GM12878 (cell line): ENCODE results near the gene ZDHHC1. TPM values are rescaled to one million over a fixed set of nuclear protein-coding genes. Genes with fewer than 3 reads are reported as not detected.

Experiments used
- ATAC-seq: fragments of 200-7000 bp; cut with Tn5 transposase; 3 replicates; pipeline ENCODE4 v1.9.1; 2020; ENCODE audit warnings: mild to moderate bottlenecking, moderate library complexity
- BruUV-seq: library from RNA; stranded (reverse); fragments of 400-500 nt; replicated peaks from 2 replicates; lab custom pipeline; 2021; lab: Mats Ljungman, UMichigan
- CTCF ChIA-PET: fragments of 300-600 bp; sonication (Branson Sonifier 250); formaldehyde crosslinking; extraction: SDS; loops from one replicate; lab custom pipeline; 2021; ENCODE audit warnings: inconsistent platforms; lab: Yijun Ruan, JAX
- POLR2A ChIA-PET: fragments of 350-600 bp; formaldehyde crosslinking; extraction: SDS; loops from one replicate; lab custom pipeline; 2021; ENCODE audit warnings: inconsistent platforms; lab: Charles Lee
- RAD21 ChIA-PET: fragments of 300-600 bp; sonication (Branson Sonifier 250); formaldehyde crosslinking; loops from one replicate; lab custom pipeline; 2023; ENCODE audit warnings: antibody characterized with exemption; ENCODE audit not compliant: unreplicated experiment; lab: Charles Lee
- SMC1A ChIA-PET: fragments of 300-600 bp; sonication (Branson Sonifier 250); formaldehyde crosslinking; loops from one replicate; lab custom pipeline; 2023; ENCODE audit not compliant: unreplicated experiment, uncharacterized antibody; lab: Charles Lee
- DNase-seq: peaks from one replicate; pipeline ENCODE4 v3.0.0-alpha.2; 2011; ENCODE audit warnings: low read depth, low spot score
- FAIRE-seq: peaks from 3 replicates; lab custom pipeline; 2011; peaks lifted over from hg19 to GRCh38; lab: Jason Lieb, UNC
- H2AFZ ChIP-seq: 2 replicates; pipeline ENCODE4 v1.6.0; 2011; ENCODE audit warnings: low read depth, low read length, control low read depth; ENCODE audit not compliant: control insufficient read depth
- H3K27ac ChIP-seq: 2 replicates; pipeline ENCODE4 v1.5.1; 2011; ENCODE audit warnings: control low read depth; ENCODE audit not compliant: control insufficient read depth, insufficient read depth
- H3K27me3 ChIP-seq, 2 experiments: replicated peaks in 1 of 2; 2 replicates each; pipeline versions ENCODE4 v1.6.0 to v1.6.1; 2011; ENCODE audit warnings: low read length in 1 of 2; ENCODE audit not compliant: control insufficient read depth in 2 of 2, insufficient read depth in 2 of 2
- H3K36me3 ChIP-seq, 2 experiments: 2 replicates each; pipeline ENCODE4 v1.5.1; 2011; ENCODE audit warnings: low read length in 1 of 2; ENCODE audit not compliant: control insufficient read depth in 2 of 2, insufficient read depth in 2 of 2
- H3K4me1 ChIP-seq: 2 replicates; pipeline ENCODE4 v1.6.1; 2011; ENCODE audit warnings: mild to moderate bottlenecking, low read length, moderate library complexity, mixed read lengths; ENCODE audit not compliant: control insufficient read depth, insufficient read depth
- H3K4me2 ChIP-seq: 2 replicates; pipeline ENCODE4 v1.6.0; 2011; ENCODE audit warnings: control low read depth; ENCODE audit not compliant: control insufficient read depth, insufficient read depth
- H3K4me3 ChIP-seq: fragments of 200-600 bp; sonication (generic); 2 replicates; pipeline ENCODE4 v1.5.1; 2016
- H3K79me2 ChIP-seq: 2 replicates; pipeline ENCODE4 v1.6.0; 2011; ENCODE audit warnings: low read length; ENCODE audit not compliant: control insufficient read depth, insufficient read depth
- H3K9ac ChIP-seq: 2 replicates; pipeline ENCODE4 v1.8.0; 2011; ENCODE audit warnings: low read length, control low read depth, mixed read lengths; ENCODE audit not compliant: control insufficient read depth, insufficient read depth
- H3K9me3 ChIP-seq: replicated peaks from 3 replicates; pipeline ENCODE4 v1.5.1; 2011; ENCODE audit warnings: mild to moderate bottlenecking, low read length; ENCODE audit not compliant: control insufficient read depth, insufficient read depth
- H4K20me1 ChIP-seq: 2 replicates; pipeline ENCODE4 v1.6.0; 2011; ENCODE audit not compliant: control insufficient read depth, insufficient read depth
- BHLHE40 ChIP-seq, 2 experiments: fragments of 450-650 bp in 1 of 2; IDR thresholded peaks; 2 replicates each; pipeline ENCODE4 v1.6.1; 2011 to 2017; ENCODE audit warnings: low read depth in 2 of 2, borderline replicate concordance in 1 of 2, improper control_type of control experiment in 1 of 2, low read length in 1 of 2, mild to moderate bottlenecking in 1 of 2
- SPI1 ChIP-seq: IDR thresholded peaks from 2 replicates; pipeline ENCODE4 v1.6.1; 2011; ENCODE audit warnings: low read depth, mild to moderate bottlenecking, low read length, moderate library complexity, borderline replicate concordance; ENCODE audit not compliant: insufficient read depth
- TCF3 ChIP-seq: IDR thresholded peaks from 2 replicates; pipeline ENCODE4 v1.6.1; 2012; ENCODE audit warnings: low read depth, mild to moderate bottlenecking, low read length, borderline replicate concordance; ENCODE audit not compliant: insufficient read depth
- ZZZ3 ChIP-seq: IDR thresholded peaks from 2 replicates; pipeline ENCODE4 v1.6.1; 2011; ENCODE audit warnings: low read depth; ENCODE audit not compliant: control insufficient read depth, insufficient read length
- WGBS: methylation state at CpG from one replicate; pipeline ENCODE4 v1.1.6; 2016; ENCODE audit warnings: low lambda C conversion rate; ENCODE audit not compliant: insufficient replicate concordance, insufficient coverage; ENCODE audit errors: missing lambda C conversion rate; 5-methylcytosine and 5-hydroxymethylcytosine counted together
- in situ Hi-C: fragments of 300-500 bp; cut with MboI; formaldehyde crosslinking; loops from 9 replicates; pipeline ENCODE4 v1.14.3; 2018; ENCODE audit warnings: mixed read lengths
- intact Hi-C: fragments of 100-400 bp; cut with micrococcal nuclease; formaldehyde crosslinking; loops from one replicate; pipeline ENCODE4 v1.14.2; 2022; ENCODE audit not compliant: unreplicated experiment
- polyA plus RNA-seq, 11 experiments: library from polyadenylated mRNA; depleted of rRNA in 4 of 11; unstranded in 6 of 11; stranded (reverse) in 5 of 11; fragments of >200 nt; fragmentation: Nextera tagmentation in 4 of 11; fragmentation: Illumina TruSeq in 1 of 11; extraction: Ambion mirVana in 4 of 11; extraction: Trizol in 1 of 11; gene quantifications; 1 replicate in 1 of 11; 2 replicates in 10 of 11; pipeline versions ENCODE4 v1.2.1 to v1.2.3, GENCODE V29; 2011 to 2016; ENCODE audit warnings: inconsistent platforms in 2 of 11, missing spikeins in 2 of 11, low read depth in 1 of 11
- total RNA-seq, 4 experiments: library from RNA; depleted of rRNA in 3 of 4; stranded (reverse); fragments of >200 nt in 3 of 4; fragmentation: Illumina TruSeq in 1 of 4; extraction: Trizol in 1 of 4; gene quantifications; 2 replicates each; pipeline versions ENCODE4 v1.2.1 to v1.2.3, GENCODE V29; 2013 to 2021

ZDHHC1 gene
- total and polyA plus RNA-seq, 10 of the 15 experiments (the other 5 are each of a cell fraction or from before 2014, with no cell fraction given): 0.07 to 1.2 (median 0.66) TPM; not detected in 2

- TF ChIP-seq TCF3: no peak
Measured at GRCh38 chr16:67395105-67395457, 21.2 kb downstream of the ZDHHC1 start (continued).

DNA sequence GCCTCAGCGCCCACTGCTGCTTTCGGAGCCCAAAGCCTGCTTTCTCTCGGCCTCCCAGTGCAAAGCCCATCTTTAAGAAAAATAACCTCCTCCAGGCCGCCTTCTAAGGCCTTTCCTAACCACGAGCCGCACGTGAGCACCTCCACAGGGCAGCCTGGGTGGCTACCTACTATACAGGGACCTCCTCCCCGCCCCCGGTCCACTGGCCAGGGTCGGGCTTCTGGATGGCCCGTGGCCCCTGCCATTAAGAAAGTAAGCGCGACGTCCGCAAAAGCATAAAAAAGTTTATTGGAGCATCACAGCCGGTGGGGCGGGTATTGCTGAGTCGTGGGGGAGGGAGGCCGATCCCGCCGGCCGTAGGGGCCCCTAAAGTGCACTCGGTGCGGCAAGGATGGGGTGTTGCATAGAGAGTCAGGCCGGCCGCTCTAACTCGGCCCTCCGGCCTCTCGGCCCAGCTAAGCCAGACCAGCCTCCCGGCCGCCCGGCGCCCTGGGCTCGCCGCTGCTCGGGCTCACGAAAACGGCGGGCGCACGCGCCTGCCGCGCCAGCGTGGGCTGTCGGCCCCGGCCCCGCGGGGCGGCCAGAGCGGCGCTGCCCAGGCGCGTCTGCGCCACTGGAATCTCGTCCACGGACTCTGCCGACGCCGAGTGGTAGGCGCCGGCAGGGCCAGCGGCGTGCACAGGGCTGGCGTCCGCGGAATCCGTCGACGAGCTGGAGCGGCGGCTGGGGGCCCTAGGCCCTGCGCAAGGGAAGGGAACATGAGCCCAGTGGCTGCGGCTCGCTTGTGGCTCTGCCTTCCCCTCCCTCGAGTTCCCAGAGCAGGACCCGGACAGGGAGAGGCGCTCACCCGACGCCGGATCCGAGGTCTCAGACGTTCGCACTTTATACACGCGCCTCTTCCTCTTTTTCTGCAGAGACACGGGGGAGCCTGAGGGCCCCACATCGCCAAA lies 21.8 kb downstream of the ZDHHC1 start:
- CTCF ChIA-PET: interaction anchor here (1.3 kb wide), 1 partner anchor 113 kb away, joined by 3 read pairs; no protein-coding TSS in a partner anchor
- peaks cover 6 to 17% of the 10 kb centered on the region in 2 experiments for H3K27me3 ChIP-seq
- no peak overlapping the region for H2AFZ ChIP-seq
- no peak for TF ChIP-seq ZZZ3
- peak in 1 of 2 experiments; percentile 47; a peak in 2 of 4 replicates for TF ChIP-seq BHLHE40 (IDR thresholded peaks at IDR 0.05; ENCODE audit: borderline replicate concordance in 1 of 2, low read depth in 2 of 2, low read length in 1 of 2)
- TF ChIP-seq SPI1: peak; percentile 31; the same call in 1 of the 2 replicates
- peak overlapping the region; percentile 9; the same call in 1 of the 2 replicates for H3K4me2 ChIP-seq
- no peaks in the 10 kb centered on the region for H3K9me3 ChIP-seq
- 8% methylated on average over 66 of the region's 88 CpGs for WGBS
- ATAC-seq: peak; percentile 10; the same call in 2 of the 3 replicates
- no TSS peak for BruUV-seq
- SMC1A ChIA-PET: no interaction called here
- no peak for DNase-seq
- H3K27ac ChIP-seq: no peak overlapping the region
- no peaks in the 10 kb centered on the region for H3K36me3 ChIP-seq
- intact Hi-C loops: loop anchor here (5.0 kb wide), 1 partner anchor 117 kb away; the partner anchor contains the start of gene PLEKHG4
- no peak overlapping the region for H3K4me3 ChIP-seq
- no peak overlapping the region for H3K9ac ChIP-seq
- FAIRE-seq: no peak
- H4K20me1 ChIP-seq: no peaks in the 10 kb centered on the region
- RAD21 ChIA-PET: no interaction called here
- H3K79me2 ChIP-seq: no peaks in the 10 kb centered on the region
- no peaks in the 10 kb centered on the region for H3K4me1 ChIP-seq
- in situ Hi-C loops: no loop called here
- POLR2A ChIA-PET: interaction anchor here (0.8 kb wide), 1 partner anchor 346 kb away, joined by 3 read pairs; no protein-coding TSS in a partner anchor
